ENCODE measurements around the gene C16orf54. TPM values are rescaled to one million over a fixed set of nuclear protein-coding genes. Genes with fewer than 3 reads are reported as not detected.
"Not testable (repeated sequence)": the region's sequence is repeated elsewhere in the genome, so short reads cannot be mapped to it uniquely, and the experiment has no call there.

Gene C16orf54
- total RNA-seq, 1 experiment from 2014 or later, result 0.18 TPM

DNA sequence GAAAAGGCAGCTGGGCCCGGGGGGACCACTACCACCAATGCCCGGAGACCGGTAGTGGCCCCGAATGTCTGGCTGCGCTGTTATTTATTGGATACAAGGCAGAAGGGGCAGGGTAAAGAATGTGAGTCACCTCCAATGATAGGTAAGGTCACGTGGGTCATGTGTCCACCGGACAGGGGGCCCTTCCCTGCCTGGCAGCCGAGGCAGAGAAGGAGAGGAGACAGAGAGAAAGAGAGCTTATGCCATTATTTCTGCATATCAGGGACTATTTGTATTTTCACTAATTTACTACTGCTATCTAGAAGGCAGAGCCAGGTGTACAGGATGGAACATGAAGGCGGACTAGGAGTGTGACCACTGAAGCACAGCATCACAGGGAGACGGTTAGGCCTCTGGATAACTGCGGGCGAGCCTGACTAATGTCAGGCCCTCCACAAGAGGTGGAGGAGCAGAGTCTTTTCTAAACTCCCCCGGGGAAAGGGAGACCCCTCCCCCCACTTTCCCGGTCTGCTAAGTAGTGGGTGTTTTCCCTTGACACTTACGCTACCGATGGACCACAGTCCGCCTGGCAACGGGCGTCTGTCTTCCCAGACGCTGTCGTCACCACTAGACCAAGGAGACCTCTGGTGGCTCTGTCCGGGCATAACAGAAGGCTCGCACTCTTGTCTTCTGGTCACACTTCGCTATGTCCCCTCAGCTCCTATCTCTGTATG is 24.5 kb downstream of the C16orf54 start:
- intact Hi-C loops (cut with micrococcal nuclease; ENCODE audit: unreplicated experiment); H3K27ac ChIP-seq (ENCODE audit: low read length); H3K9me3 ChIP-seq (ENCODE audit: control insufficient read depth, insufficient read depth, low read depth, low read length); POLR2A ChIA-PET; in situ Hi-C loops (cut with HindIII; ENCODE audit: low pct_unique_long_range_greater_than_20kb, low sequenced_read_pairs); H3K4me1 ChIP-seq (ENCODE audit: control insufficient read depth, insufficient read depth, low read length); H3K36me3 ChIP-seq (ENCODE audit: control insufficient read depth, insufficient read depth, low read length); H3K27me3 ChIP-seq (ENCODE audit: control insufficient read depth, insufficient read depth, low read length); H3K4me3 ChIP-seq (ENCODE audit: low read depth in 2 of 2, low read length in 2 of 2); BruUV-seq (replicated peaks): not testable (repeated sequence)
- TF ChIP-seq, protein P1, sequence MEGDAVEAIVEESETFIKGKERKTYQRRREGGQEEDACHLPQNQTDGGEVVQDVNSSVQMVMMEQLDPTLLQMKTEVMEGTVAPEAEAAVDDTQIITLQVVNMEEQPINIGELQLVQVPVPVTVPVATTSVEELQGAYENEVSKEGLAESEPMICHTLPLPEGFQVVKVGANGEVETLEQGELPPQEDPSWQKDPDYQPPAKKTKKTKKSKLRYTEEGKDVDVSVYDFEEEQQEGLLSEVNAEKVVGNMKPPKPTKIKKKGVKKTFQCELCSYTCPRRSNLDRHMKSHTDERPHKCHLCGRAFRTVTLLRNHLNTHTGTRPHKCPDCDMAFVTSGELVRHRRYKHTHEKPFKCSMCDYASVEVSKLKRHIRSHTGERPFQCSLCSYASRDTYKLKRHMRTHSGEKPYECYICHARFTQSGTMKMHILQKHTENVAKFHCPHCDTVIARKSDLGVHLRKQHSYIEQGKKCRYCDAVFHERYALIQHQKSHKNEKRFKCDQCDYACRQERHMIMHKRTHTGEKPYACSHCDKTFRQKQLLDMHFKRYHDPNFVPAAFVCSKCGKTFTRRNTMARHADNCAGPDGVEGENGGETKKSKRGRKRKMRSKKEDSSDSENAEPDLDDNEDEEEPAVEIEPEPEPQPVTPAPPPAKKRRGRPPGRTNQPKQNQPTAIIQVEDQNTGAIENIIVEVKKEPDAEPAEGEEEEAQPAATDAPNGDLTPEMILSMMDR (IDR thresholded peaks at IDR 0.05), result peak; percentile 80
- CTCF ChIA-PET, result interaction anchor here (0.6 to 0.9 kb wide), 4 partner anchors 21 to 755 kb away, joined by 3 to 5 read pairs (median 4); no protein-coding TSS in a partner anchor
- DNase-seq (ENCODE audit: low read depth, low spot score) (peak; percentile 36), ATAC-seq (peak; percentile 97)

DNA sequence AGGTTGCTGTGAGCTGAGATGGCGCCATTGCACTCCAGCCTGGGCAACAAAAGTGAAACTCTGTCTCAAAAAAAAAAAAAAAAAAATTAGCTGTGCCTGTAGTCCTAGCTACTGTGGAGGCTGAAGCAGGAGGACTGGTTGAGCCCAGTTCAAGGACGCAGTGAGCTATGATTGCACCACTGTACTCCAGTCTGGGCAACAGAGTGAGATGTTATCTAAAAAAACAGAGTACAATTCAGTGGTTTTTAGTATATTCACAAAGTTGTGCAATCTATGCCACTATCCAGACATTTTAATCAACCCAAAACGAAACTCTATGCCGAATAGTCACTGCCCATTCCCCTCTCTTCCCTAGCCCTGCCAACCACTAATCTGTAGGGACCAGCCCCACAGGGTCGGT is 25.1 kb downstream of the C16orf54 start:
- intact Hi-C loops (cut with micrococcal nuclease; ENCODE audit: unreplicated experiment) (no loop called here), in situ Hi-C loops (cut with HindIII; ENCODE audit: low pct_unique_long_range_greater_than_20kb, low sequenced_read_pairs) (no loop called here)
- ChIA-PET CTCF (interaction anchor here (0.6 kb wide), 2 partner anchors 123 to 754 kb away, joined by 3 to 5 read pairs; no protein-coding TSS in a partner anchor), POLR2A (no interaction called here)
- TF ChIP-seq, protein P1 (IDR thresholded peaks at IDR 0.05), result no peak
- TF ChIP-seq, protein P2, sequence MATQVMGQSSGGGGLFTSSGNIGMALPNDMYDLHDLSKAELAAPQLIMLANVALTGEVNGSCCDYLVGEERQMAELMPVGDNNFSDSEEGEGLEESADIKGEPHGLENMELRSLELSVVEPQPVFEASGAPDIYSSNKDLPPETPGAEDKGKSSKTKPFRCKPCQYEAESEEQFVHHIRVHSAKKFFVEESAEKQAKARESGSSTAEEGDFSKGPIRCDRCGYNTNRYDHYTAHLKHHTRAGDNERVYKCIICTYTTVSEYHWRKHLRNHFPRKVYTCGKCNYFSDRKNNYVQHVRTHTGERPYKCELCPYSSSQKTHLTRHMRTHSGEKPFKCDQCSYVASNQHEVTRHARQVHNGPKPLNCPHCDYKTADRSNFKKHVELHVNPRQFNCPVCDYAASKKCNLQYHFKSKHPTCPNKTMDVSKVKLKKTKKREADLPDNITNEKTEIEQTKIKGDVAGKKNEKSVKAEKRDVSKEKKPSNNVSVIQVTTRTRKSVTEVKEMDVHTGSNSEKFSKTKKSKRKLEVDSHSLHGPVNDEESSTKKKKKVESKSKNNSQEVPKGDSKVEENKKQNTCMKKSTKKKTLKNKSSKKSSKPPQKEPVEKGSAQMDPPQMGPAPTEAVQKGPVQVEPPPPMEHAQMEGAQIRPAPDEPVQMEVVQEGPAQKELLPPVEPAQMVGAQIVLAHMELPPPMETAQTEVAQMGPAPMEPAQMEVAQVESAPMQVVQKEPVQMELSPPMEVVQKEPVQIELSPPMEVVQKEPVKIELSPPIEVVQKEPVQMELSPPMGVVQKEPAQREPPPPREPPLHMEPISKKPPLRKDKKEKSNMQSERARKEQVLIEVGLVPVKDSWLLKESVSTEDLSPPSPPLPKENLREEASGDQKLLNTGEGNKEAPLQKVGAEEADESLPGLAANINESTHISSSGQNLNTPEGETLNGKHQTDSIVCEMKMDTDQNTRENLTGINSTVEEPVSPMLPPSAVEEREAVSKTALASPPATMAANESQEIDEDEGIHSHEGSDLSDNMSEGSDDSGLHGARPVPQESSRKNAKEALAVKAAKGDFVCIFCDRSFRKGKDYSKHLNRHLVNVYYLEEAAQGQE (IDR thresholded peaks at IDR 0.05; ENCODE audit: insufficient read depth in 1 of 2, low read depth in 2 of 2, low read length in 1 of 2), result no peak
- TF ChIP-seq TCF7L2 (IDR thresholded peaks at IDR 0.05; ENCODE audit: low read depth, low read length), result no peak
- TF ChIP-seq SIN3A (IDR thresholded peaks at IDR 0.05; ENCODE audit: borderline replicate concordance, insufficient read depth, low read depth, low read length), result no peak
- TF ChIP-seq POLR2AphosphoS5 (IDR thresholded peaks at IDR 0.05; ENCODE audit: low read depth, low read length), result no peak
- H3K36me3 ChIP-seq (ENCODE audit: control insufficient read depth, insufficient read depth, low read length), result no peaks in the 10 kb centered on the region
- H3K27ac ChIP-seq (ENCODE audit: low read length), result no peak overlapping the region
- ATAC-seq (no peak), DNase-seq (ENCODE audit: low read depth, low spot score) (no peak)
- BruUV-seq (replicated peaks), result no TSS peak
- H3K9me3 ChIP-seq (ENCODE audit: control insufficient read depth, insufficient read depth, low read depth, low read length), result no peaks in the 10 kb centered on the region
- H3K4me3 ChIP-seq (ENCODE audit: low read depth in 2 of 2, low read length in 2 of 2), result no peak overlapping the region
- H3K4me1 ChIP-seq (ENCODE audit: control insufficient read depth, insufficient read depth, low read length), result no peaks in the 10 kb centered on the region
- no peaks in the 10 kb centered on the region for H3K27me3 ChIP-seq (ENCODE audit: control insufficient read depth, insufficient read depth, low read length)

Measured in Panc1 (cell line).